ENCODE measurements around the gene FBXO24. TPM values are rescaled to one million over a fixed set of nuclear protein-coding genes. Genes with fewer than 3 reads are reported as not detected.

FBXO24 gene
- total RNA-seq, 1 donor: 0.43 TPM

DNA sequence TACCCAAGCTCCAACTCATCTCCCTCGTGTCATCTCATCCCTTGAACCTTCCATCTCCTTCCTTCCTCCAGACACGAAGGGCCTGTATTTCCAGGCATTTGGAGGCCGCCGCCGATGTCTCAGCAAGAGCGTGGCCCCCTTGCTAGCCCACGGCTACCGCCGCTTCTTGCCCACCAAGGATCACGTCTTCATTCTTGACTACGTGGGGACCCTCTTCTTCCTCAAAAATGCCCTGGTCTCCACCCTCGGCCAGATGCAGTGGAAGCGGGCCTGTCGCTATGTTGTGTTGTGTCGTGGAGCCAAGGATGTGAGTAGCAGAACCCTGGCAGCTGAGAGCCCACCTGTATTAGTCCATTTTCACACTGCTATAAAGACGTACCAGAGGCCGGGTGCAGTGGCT is 5.5 kb downstream of the FBXO24 start:
- no peak for DNase-seq (ENCODE audit: low read depth)
- TF ChIP-seq, protein P1, sequence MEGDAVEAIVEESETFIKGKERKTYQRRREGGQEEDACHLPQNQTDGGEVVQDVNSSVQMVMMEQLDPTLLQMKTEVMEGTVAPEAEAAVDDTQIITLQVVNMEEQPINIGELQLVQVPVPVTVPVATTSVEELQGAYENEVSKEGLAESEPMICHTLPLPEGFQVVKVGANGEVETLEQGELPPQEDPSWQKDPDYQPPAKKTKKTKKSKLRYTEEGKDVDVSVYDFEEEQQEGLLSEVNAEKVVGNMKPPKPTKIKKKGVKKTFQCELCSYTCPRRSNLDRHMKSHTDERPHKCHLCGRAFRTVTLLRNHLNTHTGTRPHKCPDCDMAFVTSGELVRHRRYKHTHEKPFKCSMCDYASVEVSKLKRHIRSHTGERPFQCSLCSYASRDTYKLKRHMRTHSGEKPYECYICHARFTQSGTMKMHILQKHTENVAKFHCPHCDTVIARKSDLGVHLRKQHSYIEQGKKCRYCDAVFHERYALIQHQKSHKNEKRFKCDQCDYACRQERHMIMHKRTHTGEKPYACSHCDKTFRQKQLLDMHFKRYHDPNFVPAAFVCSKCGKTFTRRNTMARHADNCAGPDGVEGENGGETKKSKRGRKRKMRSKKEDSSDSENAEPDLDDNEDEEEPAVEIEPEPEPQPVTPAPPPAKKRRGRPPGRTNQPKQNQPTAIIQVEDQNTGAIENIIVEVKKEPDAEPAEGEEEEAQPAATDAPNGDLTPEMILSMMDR (IDR thresholded peaks at IDR 0.05; ENCODE audit: insufficient read depth, low read depth, low read length): no peak
- H3K4me3 ChIP-seq (ENCODE audit: low read depth, low read length): no peak overlapping the region

DNA sequence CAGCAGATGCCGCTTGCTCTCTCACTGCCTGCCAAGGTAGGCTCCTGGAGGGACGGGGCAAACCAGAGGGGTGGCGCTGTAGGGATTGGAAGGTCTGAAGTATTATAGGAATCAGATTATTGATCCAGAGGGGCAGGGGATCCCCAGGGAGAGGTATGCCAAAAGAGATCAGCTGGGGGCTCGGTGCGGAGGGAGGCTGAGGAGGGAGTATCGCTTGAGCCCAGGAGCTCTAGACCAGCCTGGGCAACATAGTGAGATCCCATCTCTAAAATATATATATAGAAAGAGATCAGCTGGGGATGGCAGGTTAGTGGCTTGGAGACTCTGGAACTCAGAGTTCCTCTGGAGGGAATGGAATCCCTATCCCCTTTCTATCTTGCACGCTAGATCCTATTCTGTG is 9.1 kb downstream of the FBXO24 start:
- no peak overlapping the region for H3K4me3 ChIP-seq (ENCODE audit: low read depth, low read length)
- DNase-seq (ENCODE audit: low read depth): no peak
- TF ChIP-seq, protein P1 (IDR thresholded peaks at IDR 0.05; ENCODE audit: insufficient read depth, low read depth, low read length): no peak

DNA sequence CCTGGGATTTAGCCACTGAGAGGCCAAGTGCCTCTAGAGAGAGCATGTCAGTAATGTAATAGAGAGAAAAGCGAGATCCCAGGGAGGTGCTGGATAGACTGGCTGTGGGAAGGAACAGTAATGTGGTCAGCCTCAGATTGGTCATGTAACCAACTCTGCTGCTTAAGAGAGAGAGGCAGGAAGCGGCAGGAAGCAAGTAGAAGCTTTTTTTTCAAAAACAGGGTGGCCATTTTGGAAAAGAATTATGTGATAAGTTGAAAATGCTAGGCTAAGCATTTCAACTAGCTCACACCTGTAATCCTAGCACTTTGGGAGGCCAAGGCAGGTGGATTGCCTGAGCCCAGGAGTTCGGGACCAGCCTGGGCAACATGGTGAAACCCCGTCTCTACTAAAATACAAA is 12.3 kb downstream of the FBXO24 start:
- no peak overlapping the region for H3K4me3 ChIP-seq (ENCODE audit: low read depth, low read length)
- DNase-seq (ENCODE audit: low read depth): no peak
- TF ChIP-seq, protein P1 (IDR thresholded peaks at IDR 0.05; ENCODE audit: insufficient read depth, low read depth, low read length): no peak

DNA sequence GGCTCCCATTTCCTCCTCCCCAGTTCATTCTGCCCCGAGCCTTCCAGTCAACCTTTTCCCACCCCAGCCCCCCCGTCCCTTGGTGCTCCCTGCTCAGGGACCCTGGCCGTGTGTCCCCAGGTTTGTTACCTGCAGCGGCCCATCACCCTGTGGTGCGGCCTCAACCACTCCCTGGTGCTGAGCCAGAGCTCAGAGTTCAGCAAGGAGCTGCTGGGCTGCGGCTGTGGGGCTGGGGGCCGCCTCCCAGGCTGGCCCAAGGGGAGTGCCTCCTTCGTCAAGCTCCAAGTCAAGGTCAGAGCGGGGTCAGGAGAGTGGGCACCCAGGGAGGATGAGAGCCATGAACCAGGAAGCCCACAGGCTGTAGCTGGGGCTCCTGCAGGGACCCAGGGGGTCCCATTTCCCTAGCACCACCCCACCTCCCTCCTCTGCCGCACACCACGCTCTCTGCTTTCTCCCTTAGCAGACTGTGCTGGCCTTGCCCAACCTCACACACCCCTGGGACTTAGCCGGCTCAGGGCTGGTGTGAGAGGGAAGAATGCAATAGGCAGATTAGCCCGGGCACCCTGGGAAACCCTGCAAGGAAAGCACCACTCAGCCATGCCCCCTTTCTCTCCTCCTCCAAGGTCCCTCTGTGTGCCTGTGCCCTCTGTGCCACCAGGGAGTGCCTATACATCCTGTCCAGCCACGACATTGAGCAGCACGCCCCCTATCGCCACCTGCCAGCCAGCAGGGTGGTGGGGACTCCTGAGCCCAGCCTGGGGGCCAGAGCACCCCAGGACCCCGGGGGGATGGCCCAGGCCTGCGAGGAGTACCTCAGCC is 14.0 kb downstream of the FBXO24 start:
- TF ChIP-seq, protein P1 (IDR thresholded peaks at IDR 0.05; ENCODE audit: insufficient read depth, low read depth, low read length): no peak
- DNase-seq (ENCODE audit: low read depth): no peak

DNA sequence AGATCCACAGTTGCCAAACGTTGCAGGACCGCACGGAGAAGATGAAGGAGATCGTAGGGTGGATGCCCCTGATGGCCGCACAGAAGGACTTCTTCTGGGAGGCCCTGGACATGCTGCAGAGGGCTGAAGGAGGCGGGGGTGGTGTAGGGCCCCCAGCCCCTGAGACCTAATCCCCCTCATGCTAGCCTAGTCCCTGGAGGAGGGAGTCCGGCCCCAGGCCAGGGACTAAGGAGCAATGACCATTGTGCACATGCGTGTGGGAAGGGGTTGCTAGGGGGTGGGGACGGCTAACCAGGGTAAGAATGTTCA is 14.6 kb downstream of the FBXO24 start:
- TF ChIP-seq, protein P1 (IDR thresholded peaks at IDR 0.05; ENCODE audit: insufficient read depth, low read depth, low read length): no peak
- no peak for DNase-seq (ENCODE audit: low read depth)
- no peak overlapping the region for H3K4me3 ChIP-seq (ENCODE audit: low read depth, low read length)

More for the DNA sequence above, 14.0 kb downstream of the FBXO24 start:
- H3K4me3 ChIP-seq (ENCODE audit: low read depth, low read length): no peak overlapping the region

DNA sequence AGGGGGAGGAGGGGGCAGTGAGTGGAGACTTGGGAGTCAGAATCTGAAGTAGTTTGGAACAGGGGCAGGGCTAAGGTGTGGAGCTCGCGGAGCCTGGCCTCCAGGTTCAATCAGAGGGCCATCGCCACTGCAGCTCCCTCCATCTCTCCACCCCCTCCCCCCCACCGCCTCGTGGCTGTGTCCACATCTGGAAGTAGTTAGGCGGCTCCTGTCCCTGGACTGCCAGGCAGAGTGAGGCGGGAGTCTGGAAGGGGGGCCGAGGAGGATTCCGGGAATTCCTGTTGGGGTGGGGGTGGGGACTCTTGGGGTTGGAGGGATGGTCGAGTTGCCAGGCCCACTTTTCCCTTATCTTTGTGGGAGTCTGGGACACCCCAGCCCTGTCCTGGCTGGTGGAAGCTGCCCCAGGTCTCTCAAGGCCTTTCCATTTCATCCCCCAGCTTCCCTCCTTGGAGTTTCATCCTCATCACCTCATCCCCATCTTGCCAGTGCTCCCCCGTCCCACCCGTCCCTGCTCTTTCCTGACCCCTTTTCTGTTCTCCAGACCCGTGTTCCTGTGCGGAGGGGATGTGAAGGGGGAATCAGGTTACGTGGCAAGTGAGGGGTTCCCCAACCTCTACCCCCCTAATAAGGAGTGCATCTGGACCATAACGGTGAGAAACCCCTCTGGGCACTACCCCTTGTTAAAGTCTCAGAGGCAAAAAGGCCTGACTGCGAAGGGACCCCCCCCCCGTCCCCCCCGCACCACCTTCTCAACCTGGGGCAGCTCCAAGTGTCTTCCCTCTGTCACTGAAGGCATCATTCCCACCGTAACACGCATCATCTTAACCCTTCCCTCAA is 17.0 kb downstream of the FBXO24 start:
- TF ChIP-seq, protein P1 (IDR thresholded peaks at IDR 0.05; ENCODE audit: insufficient read depth, low read depth, low read length): no peak
- peak; percentile 89 for DNase-seq (ENCODE audit: low read depth)
- peak overlapping the region; percentile 92 for H3K4me3 ChIP-seq (ENCODE audit: low read depth, low read length)
